Adrenal gland (tissue), 12 donors: ENCODE data around the gene KLHL26. TPM values are rescaled to one million over a fixed set of nuclear protein-coding genes. Genes with fewer than 3 reads are reported as not detected.

Experiments used
- DNase-seq, 7 donors: peaks; one replicate each; pipeline ENCODE4 v3.0.0-alpha.2; 2019 to 2020
- H3K27ac ChIP-seq, 5 donors: fragments of 200-600 bp; sonication (generic) in 4 of 5; 1 replicate in 3 of 5; 2 replicates in 2 of 5; pipeline versions ENCODE4 v1.5.1 to v1.8.0; 2016 to 2020; ENCODE audit warnings: mild to moderate bottlenecking in 1 of 5
- H3K27me3 ChIP-seq: fragments of 200-600 bp; 2 replicates; pipeline ENCODE4 v1.8.0; 2021
- H3K36me3 ChIP-seq, 2 donors: fragments of 200-600 bp; replicated peaks in 1 of 2; 1 replicate in 1 of 2; 2 replicates in 1 of 2; pipeline versions ENCODE4 v1.5.1 to v1.8.0; 2018 to 2022
- H3K4me1 ChIP-seq, 2 donors: fragments of 200-600 bp; replicated peaks in 1 of 2; 1 replicate in 1 of 2; 2 replicates in 1 of 2; pipeline versions ENCODE4 v1.5.1 to v1.8.0; 2018 to 2021
- H3K4me3 ChIP-seq, 4 donors: fragments of 200-600 bp; sonication (generic) in 3 of 4; one replicate each; pipeline ENCODE4 v1.5.1; 2016 to 2018
- H3K9me3 ChIP-seq, 3 donors: fragments of 200-600 bp; sonication (generic) in 1 of 3; replicated peaks in 1 of 3; 1 replicate in 2 of 3; 2 replicates in 1 of 3; pipeline versions ENCODE4 v1.5.1 to v1.8.0; 2016 to 2021
- POLR2A ChIP-seq, 2 donors: fragments of 450-650 bp; IDR thresholded peaks; one replicate each; pipeline ENCODE4 v1.6.1; 2017; ENCODE audit warnings: antibody characterized with exemption in 2 of 2, mild to moderate bottlenecking in 2 of 2, moderate library complexity in 1 of 2
- WGBS, 4 donors: extraction: QIAGEN DNeasy Blood & Tissue Kit in 2 of 4; methylation state at CpG; one replicate each; pipeline versions ENCODE4 v1.1.5 to v1.1.7; 2013 to 2017; 5-methylcytosine and 5-hydroxymethylcytosine counted together
- intact Hi-C, 2 donors: fragments of 100-400 bp; cut with DNase I; formaldehyde crosslinking; loops; one replicate each; pipeline versions ENCODE4 v1.14.1 to v1.15.0; 2022 to 2023
- polyA plus RNA-seq, 3 donors: library from polyadenylated mRNA; stranded (reverse); fragments of 200-250 nt in 2 of 3; fragments of 350-450 nt in 1 of 3; fragmentation: Illumina TruSeq in 1 of 3; extraction: RNeasy Lipid Tissue Mini Kit (QIAGEN cat#74804) in 1 of 3; gene quantifications; one replicate each; pipeline ENCODE4 v1.2.3, GENCODE V29; 2013 to 2014
- total RNA-seq, 9 donors: library from RNA; depleted of rRNA in 4 of 9; stranded (reverse); fragments of >200 nt in 4 of 9; fragments of 120-200 nt in 1 of 9; fragmentation: NEBNext Ultra II Directional in 1 of 9; extraction: Animal tissue kit (Norgen Biotek cat#: 25700) in 1 of 9; gene quantifications; one replicate each; pipeline versions ENCODE4 v1.1.0 to v1.2.4, GENCODE V29; 2013 to 2023
- TF ChIP-seq, protein P1 (sequence below), 6 experiments: fragments of 450-650 bp in 4 of 6; fragments of 200-600 bp in 2 of 6; sonication (generic) in 1 of 6; IDR thresholded peaks; 1 replicate in 5 of 6; 2 replicates in 1 of 6; pipeline versions ENCODE4 v1.5.1 to v1.8.0; 2016 to 2021; ENCODE audit warnings: antibody characterized with exemption in 6 of 6, mild to moderate bottlenecking in 2 of 6, moderate library complexity in 1 of 6
- donor health status: healthy with polysubstance abuse.
- donor health status: Bipolar disorder and iron deficiency.
- donor health status: DM: yes; HTN: yes; CAD: no.
- donor health status: DM: no; HTN: no; CAD: no.
- donor health status: DM: no; HTN: no; CAD: no.
- donor health status: DM: yes; HTN: yes; CAD: no.

KLHL26 gene
- total and polyA plus RNA-seq, 12 donors, result 1.4 to 15.2 (median 8.2) TPM

DNA sequence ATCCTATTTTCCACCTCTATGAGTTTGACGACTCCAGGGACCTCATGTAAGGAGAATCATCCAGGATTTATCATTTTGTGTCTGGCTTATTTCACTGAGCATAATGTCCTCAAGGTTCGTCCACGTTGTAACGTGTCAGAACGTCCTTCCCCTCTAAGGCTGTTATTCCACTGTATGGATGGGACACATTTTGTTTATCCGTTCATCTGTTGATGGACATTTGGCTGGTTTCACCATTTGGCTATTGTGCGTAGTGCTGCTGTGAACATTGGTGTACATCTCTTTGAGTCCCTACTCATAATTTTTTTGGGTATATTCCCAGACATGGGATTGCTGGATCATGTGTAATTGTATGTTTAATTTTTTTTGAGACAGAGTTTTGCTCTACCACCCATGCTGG, 68.1 kb downstream of the KLHL26 start:
- TF ChIP-seq, protein P1, sequence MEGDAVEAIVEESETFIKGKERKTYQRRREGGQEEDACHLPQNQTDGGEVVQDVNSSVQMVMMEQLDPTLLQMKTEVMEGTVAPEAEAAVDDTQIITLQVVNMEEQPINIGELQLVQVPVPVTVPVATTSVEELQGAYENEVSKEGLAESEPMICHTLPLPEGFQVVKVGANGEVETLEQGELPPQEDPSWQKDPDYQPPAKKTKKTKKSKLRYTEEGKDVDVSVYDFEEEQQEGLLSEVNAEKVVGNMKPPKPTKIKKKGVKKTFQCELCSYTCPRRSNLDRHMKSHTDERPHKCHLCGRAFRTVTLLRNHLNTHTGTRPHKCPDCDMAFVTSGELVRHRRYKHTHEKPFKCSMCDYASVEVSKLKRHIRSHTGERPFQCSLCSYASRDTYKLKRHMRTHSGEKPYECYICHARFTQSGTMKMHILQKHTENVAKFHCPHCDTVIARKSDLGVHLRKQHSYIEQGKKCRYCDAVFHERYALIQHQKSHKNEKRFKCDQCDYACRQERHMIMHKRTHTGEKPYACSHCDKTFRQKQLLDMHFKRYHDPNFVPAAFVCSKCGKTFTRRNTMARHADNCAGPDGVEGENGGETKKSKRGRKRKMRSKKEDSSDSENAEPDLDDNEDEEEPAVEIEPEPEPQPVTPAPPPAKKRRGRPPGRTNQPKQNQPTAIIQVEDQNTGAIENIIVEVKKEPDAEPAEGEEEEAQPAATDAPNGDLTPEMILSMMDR (IDR thresholded peaks at IDR 0.05), result no peak
- TF ChIP-seq POLR2A (IDR thresholded peaks at IDR 0.05), result no peak
- no peak for DNase-seq
- Histone ChIP-seq H3K4me1 (peaks cover 13 to 17% of the 10 kb centered on the region in 2 donors), H3K9me3 (no peaks in the 10 kb centered on the region), H3K36me3 (no peaks in the 10 kb centered on the region), H3K27ac (no peak overlapping the region), H3K4me3 (no peak overlapping the region), H3K27me3 (no peaks in the 10 kb centered on the region)
- WGBS, 4 donors, result 80 to 88% (median 84%) methylated on average over 7 of the region's 7 CpGs
- intact Hi-C loops, result no loop called here

DNA sequence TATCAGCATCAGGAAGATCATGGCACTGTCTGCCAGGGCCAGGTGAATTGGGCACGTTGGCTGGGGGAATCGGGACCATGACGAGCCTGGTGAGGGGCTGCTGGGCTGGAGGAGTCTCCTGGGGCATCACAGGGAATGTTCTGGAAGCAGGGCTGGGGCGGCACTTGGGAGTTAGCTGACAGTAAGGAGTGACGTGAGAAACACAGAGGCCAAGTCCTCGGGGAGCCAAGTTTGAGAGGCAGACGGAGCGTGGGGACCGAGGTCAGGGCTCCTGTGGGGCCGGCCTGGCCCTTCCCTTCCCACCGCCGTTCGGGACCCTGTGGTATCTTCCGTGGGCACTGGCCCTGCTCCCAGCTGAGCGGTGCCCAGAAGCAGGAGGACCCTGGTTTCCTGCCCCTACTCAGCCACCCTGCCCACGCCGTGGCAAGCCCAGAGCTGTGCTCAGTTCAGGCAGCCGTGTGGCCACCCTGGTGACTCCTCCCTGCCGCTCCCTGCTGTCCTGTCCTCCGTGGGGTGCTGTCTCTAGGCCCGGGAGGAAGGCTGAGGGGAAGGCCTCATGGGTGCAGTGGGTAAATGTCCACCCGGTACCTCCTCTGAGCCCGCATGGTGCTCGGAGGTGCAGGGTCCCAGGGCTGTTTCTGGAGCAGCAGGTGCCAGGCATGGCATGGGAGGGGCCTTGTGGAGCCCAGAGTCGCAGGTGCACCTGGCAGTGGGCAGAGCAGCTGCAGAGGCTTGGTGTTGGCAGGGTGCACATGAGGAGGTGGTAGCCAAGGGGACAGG, 71.8 kb downstream of the KLHL26 start:
- DNase-seq, result no peak
- H3K4me3 ChIP-seq, result no peak overlapping the region
- no peak for TF ChIP-seq POLR2A (IDR thresholded peaks at IDR 0.05)
- TF ChIP-seq, protein P1 (IDR thresholded peaks at IDR 0.05), result no peak
- no peaks in the 10 kb centered on the region for H3K36me3 ChIP-seq
- H3K27ac ChIP-seq, result no peak overlapping the region
- H3K27me3 ChIP-seq, result no peaks in the 10 kb centered on the region
- intact Hi-C loops, result no loop called here
- 86 to 92% (median 90%) methylated on average over 12 to 25 of the region's 25 CpGs for WGBS, 4 donors
- no peaks in the 10 kb centered on the region for H3K9me3 ChIP-seq
- peaks cover 17 to 20% of the 10 kb centered on the region in 2 donors for H3K4me1 ChIP-seq

DNA sequence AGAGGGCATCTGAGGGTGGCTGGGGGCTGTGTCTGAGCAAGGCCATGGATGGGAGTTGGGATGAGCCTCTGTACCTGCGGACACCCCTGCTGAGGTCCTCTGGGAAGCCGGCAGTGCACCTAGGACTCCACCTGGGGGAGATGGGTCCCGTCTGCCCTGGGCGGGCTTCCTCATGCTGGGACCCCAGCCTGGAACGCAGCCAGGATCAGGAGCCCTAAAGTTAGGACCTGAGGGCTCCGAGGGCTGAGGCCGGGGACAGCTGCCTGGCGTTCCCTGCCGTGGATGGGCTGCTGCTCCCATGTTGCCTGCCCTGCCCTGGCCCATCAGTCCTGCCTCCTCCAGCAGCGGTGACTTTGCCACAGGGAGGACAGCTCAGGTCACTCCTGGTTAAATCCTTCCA, 72.7 kb downstream of the KLHL26 start:
- no peak for DNase-seq
- Histone ChIP-seq H3K4me1 (peaks cover 21 to 25% of the 10 kb centered on the region in 2 donors), H3K9me3 (no peaks in the 10 kb centered on the region), H3K4me3 (no peak overlapping the region), H3K27ac (no peak overlapping the region), H3K36me3 (no peaks in the 10 kb centered on the region), H3K27me3 (no peaks in the 10 kb centered on the region)
- intact Hi-C loops, result no loop called here
- WGBS, 4 donors, result 92 to 96% (median 93%) methylated on average over 4 to 10 of the region's 10 CpGs
- TF ChIP-seq POLR2A (IDR thresholded peaks at IDR 0.05), result no peak
- TF ChIP-seq, protein P1 (IDR thresholded peaks at IDR 0.05), result no peak

DNA sequence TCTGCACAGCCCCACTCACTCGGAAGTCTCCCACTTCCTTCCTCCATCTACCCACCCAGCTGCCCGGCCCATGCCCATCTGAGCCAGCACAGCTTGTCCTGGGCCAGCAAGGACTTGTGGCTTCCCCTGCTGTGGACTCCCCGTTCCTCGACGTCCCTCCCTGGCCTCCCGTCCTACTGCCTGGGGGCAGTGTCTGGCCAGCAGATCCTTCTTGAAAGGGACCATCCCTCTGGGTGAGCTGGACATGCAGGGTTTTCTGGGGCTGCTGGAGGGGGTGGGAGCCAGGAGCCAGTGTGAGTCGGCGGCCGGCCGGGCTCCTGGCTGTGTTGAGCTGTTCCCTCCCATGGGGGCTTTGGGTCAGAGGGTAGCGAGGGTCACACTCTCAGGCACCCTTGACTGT, 73.4 kb downstream of the KLHL26 start:
- Histone ChIP-seq H3K27me3 (no peaks in the 10 kb centered on the region), H3K27ac (no peak overlapping the region), H3K9me3 (no peaks in the 10 kb centered on the region), H3K4me3 (no peak overlapping the region), H3K4me1 (peaks cover 21 to 25% of the 10 kb centered on the region in 2 donors), H3K36me3 (no peaks in the 10 kb centered on the region)
- intact Hi-C loops, result no loop called here
- 69 to 78% (median 72%) methylated on average over 11 of the region's 11 CpGs for WGBS, 4 donors
- DNase-seq, result no peak
- TF ChIP-seq, protein P1 (IDR thresholded peaks at IDR 0.05), result no peak
- TF ChIP-seq POLR2A (IDR thresholded peaks at IDR 0.05), result no peak
